Lower leg skin (tissue), 4 donors: Measurements from ENCODE around the gene RPL29. TPM values are rescaled to one million over a fixed set of nuclear protein-coding genes. Genes with fewer than 3 reads are reported as not detected.
A peak's percentile ranks its signal among the peaks of the same experiment; 100 is the strongest.

Experiments
- DNase-seq, 2 donors: peaks; one replicate each; pipeline ENCODE4 v3.0.0-alpha.2; 2019; ENCODE audit warnings: low spot score in 2 of 2
- H3K4me3 ChIP-seq: fragments of 200-600 bp; sonication (generic); 2 replicates; pipeline ENCODE4 v1.5.1; 2017; ENCODE audit warnings: mild to moderate bottlenecking, low read depth; ENCODE audit not compliant: poor library complexity, severe bottlenecking
- POLR2A ChIP-seq, 2 donors: fragments of 450-650 bp; IDR thresholded peaks; one replicate each; pipeline ENCODE4 v1.6.1; 2016 to 2017; ENCODE audit warnings: antibody characterized with exemption in 2 of 2, mild to moderate bottlenecking in 1 of 2, moderate library complexity in 1 of 2
- WGBS, 2 donors: methylation state at CpG; one replicate each; pipeline ENCODE4 v1.1.5; 2018; 5-methylcytosine and 5-hydroxymethylcytosine counted together
- intact Hi-C: fragments of 100-400 bp; cut with DNase I; formaldehyde crosslinking; loops from one replicate; pipeline ENCODE4 v1.15.0; 2023; ENCODE audit warnings: low total_unique reads
- total RNA-seq, 4 donors: library from RNA; depleted of rRNA; stranded (reverse); fragments of >200 nt; gene quantifications; one replicate each; pipeline ENCODE4 v1.1.0, GENCODE V29; 2016
- TF ChIP-seq, protein P1 (sequence below), 3 donors: fragments of 450-650 bp; IDR thresholded peaks; one replicate each; pipeline ENCODE4 v1.5.1; 2016; ENCODE audit warnings: antibody characterized with exemption in 3 of 3, mild to moderate bottlenecking in 3 of 3, moderate library complexity in 2 of 3

RPL29 gene
- total RNA-seq, 4 donors from 2014 or later = 1,729 to 2,645 (median 2,120) TPM

- peak; percentile 67 to 95 for DNase-seq
- TF ChIP-seq POLR2A (IDR thresholded peaks at IDR 0.05) = no peak
- TF ChIP-seq, protein P1, sequence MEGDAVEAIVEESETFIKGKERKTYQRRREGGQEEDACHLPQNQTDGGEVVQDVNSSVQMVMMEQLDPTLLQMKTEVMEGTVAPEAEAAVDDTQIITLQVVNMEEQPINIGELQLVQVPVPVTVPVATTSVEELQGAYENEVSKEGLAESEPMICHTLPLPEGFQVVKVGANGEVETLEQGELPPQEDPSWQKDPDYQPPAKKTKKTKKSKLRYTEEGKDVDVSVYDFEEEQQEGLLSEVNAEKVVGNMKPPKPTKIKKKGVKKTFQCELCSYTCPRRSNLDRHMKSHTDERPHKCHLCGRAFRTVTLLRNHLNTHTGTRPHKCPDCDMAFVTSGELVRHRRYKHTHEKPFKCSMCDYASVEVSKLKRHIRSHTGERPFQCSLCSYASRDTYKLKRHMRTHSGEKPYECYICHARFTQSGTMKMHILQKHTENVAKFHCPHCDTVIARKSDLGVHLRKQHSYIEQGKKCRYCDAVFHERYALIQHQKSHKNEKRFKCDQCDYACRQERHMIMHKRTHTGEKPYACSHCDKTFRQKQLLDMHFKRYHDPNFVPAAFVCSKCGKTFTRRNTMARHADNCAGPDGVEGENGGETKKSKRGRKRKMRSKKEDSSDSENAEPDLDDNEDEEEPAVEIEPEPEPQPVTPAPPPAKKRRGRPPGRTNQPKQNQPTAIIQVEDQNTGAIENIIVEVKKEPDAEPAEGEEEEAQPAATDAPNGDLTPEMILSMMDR (IDR thresholded peaks at IDR 0.05) = peak in 1 of 3 donors; percentile 86
- no peak overlapping the region for H3K4me3 ChIP-seq
- WGBS, 2 donors = 2 to 4% methylated on average over 18 of the region's 18 CpGs
- intact Hi-C loops = loop anchor here (5.0 kb wide), 2 partner anchors 121 to 141 kb away; no protein-coding TSS in a partner anchor
These were observed 5.8 kb upstream of the RPL29 start for GRCh38 chr3:52001443-52001974.

DNA sequence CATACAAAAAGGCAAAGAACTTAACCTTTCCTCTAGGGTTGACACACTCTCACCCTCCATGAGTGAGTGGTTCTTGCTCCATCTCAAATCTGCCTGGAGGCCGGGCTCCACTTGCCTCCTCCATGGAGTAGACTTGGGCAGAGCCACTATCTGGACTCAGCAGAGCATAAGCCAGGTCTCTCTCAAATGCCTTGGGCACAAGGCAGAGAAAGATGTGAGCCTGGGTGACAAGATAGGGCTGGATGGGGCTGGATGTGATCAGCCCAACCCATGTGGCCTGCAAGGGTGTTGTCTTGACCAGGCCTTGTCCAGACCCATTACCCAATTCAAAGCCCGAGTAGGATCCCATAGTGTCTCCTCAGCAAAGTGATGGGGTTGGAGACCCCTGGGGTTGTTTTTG lies 4.2 kb upstream of the RPL29 start:
- TF ChIP-seq POLR2A (IDR thresholded peaks at IDR 0.05) = no peak
- TF ChIP-seq, protein P1 (IDR thresholded peaks at IDR 0.05) = no peak
- DNase-seq = no peak
- WGBS, 2 donors = 88 to 94% methylated on average over 2 of the region's 2 CpGs
- no peak overlapping the region for H3K4me3 ChIP-seq
- intact Hi-C loops = loop anchor here (5.0 kb wide), 2 partner anchors 122 to 142 kb away; no protein-coding TSS in a partner anchor

GRCh38 chr3:51998774-51999173 lies 3.1 kb upstream of the RPL29 start:
- intact Hi-C loops = no loop called here
- WGBS, 2 donors = 83% methylated on average over 7 of the region's 7 CpGs
- TF ChIP-seq, protein P1 (IDR thresholded peaks at IDR 0.05) = no peak
- no peak for TF ChIP-seq POLR2A (IDR thresholded peaks at IDR 0.05)
- no peak overlapping the region for H3K4me3 ChIP-seq
- no peak for DNase-seq

DNA sequence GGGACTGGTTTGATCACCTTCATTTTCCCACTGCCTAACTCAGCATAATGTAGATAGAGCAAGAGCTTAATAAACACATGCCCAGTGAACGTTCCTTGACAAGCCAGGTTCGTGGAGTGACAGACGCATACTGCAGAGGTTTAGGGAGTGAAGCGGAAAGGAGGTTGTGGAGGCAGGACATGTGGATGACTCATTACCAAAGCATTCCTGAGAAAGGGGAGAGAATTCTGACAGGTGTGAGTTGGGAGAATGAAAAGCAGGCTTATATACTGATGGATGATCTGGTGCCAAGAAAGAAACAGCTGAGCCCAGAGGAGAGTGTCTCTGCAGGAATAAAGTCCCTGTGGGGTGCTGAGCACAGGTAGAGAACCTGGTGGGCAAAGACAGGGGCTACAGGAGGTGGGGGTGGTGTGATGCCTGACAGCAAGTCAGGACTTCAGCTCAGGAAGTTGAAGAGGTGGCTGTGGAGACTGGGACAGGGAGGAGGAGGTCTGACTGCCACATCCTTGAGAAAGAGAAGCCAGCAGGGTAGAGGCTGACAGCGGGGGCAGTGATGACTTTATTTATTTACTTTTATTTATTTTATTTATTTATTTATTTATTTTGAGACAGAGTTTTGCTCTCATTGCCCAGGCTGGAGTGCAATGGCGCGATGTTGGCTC lies 2.4 kb upstream of the RPL29 start:
- H3K4me3 ChIP-seq = no peak overlapping the region
- no peak for TF ChIP-seq POLR2A (IDR thresholded peaks at IDR 0.05)
- TF ChIP-seq, protein P1 (IDR thresholded peaks at IDR 0.05) = no peak
- WGBS, 2 donors = 45 to 55% methylated on average over 7 of the region's 7 CpGs
- no peak for DNase-seq
- intact Hi-C loops = no loop called here

DNA sequence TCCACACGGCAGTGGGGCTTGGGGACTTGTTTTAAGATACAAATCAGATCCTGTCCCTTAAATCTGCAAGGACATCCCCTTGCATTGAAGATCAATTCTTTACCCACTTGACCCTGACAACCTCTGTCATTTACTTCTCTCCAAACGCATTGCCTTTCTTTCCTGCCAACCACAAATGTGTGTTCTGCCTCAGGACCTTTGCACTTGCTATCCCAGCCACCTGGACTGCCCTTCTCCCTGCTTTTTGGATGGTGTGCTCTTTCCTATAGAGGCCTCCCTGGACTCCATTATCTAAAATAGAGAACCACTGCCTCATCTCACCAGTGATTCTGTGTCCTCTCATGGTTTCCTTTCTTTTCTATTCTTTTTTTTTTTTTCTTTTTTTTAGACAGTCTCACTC lies 1.5 kb upstream of the RPL29 start:
- H3K4me3 ChIP-seq = no peak overlapping the region
- intact Hi-C loops = no loop called here
- 68% methylated on average over 2 of the region's 2 CpGs for WGBS, 2 donors
- DNase-seq = no peak
- TF ChIP-seq, protein P1 (IDR thresholded peaks at IDR 0.05) = no peak
- no peak for TF ChIP-seq POLR2A (IDR thresholded peaks at IDR 0.05)
